Colonic mucosa (tissue), 4 donors: ENCODE data around the gene ZNF189. TPM values are rescaled to one million over a fixed set of nuclear protein-coding genes. Genes with fewer than 3 reads are reported as not detected.
A peak's percentile ranks its signal among the peaks of the same experiment; 100 is the strongest.
"Not testable (repeated sequence)": the region's sequence is repeated elsewhere in the genome, so short reads cannot be mapped to it uniquely, and the experiment has no call there.

Source experiments
- DNase-seq: peaks from one replicate; pipeline ENCODE4 v3.0.0-alpha.2; 2020
- H3K27ac ChIP-seq: fragments of 200-600 bp; one replicate; pipeline ENCODE4 v1.8.0; 2021
- H3K27me3 ChIP-seq: fragments of 200-600 bp; one replicate; pipeline ENCODE4 v1.8.0; 2021
- H3K36me3 ChIP-seq: fragments of 200-600 bp; one replicate; pipeline ENCODE4 v1.8.0; 2021
- H3K4me1 ChIP-seq: fragments of 200-600 bp; one replicate; pipeline ENCODE4 v1.8.0; 2021; ENCODE audit warnings: mild to moderate bottlenecking
- H3K4me3 ChIP-seq: fragments of 200-600 bp; one replicate; pipeline ENCODE4 v1.8.0; 2021
- H3K9ac ChIP-seq, 2 donors: one replicate each; pipeline ENCODE4 v1.7.0; 2013; ENCODE audit warnings: control low read depth in 2 of 2, low read depth in 2 of 2, low read length in 2 of 2
- H3K9me3 ChIP-seq: fragments of 200-600 bp; one replicate; pipeline ENCODE4 v1.8.0; 2021
- intact Hi-C: fragments of 100-400 bp; cut with DNase I; formaldehyde crosslinking; loops from one replicate; pipeline ENCODE4 v1.14.1; 2022
- total RNA-seq, 2 donors: library from RNA; stranded (reverse); fragmentation: NEBNext Ultra II Directional in 1 of 2; extraction: Animal tissue kit (Norgen Biotek cat#: 25700) in 1 of 2; gene quantifications; one replicate each; pipeline ENCODE4 v1.2.1, GENCODE V29; 2021
- TF ChIP-seq, protein P1 (sequence below): fragments of 200-600 bp; IDR thresholded peaks from one replicate; pipeline ENCODE4 v1.8.0; 2022; ENCODE audit warnings: antibody characterized with exemption, mild to moderate bottlenecking
- donor health status: healthy.
- donor health status: DM: no; HTN: no; CAD: no.
- donor health status: DM: no; HTN: no; CAD: no.

ZNF189 gene
- total RNA-seq, 2 donors from 2014 or later: 9.3 to 17.4 TPM

DNA sequence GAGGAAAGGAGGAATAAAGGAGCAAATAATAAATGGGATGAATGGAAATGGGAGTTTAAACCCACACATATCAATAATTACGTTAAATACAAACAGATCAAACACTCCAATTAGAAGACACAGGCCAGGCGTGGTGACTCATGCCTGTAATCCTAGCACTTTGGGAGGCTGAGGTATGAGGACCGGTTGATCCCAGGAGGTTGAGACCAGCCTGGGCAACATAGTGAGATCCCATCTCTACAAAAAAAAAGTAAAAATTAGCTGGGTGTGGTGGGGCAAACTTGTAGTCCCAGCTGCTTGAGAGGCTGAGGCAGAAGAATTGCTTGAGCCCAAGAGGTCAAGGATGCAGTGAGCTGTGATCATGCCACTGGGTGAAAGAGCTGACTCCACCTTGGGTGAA lies 17.5 kb upstream of the ZNF189 start:
- no peak for DNase-seq
- Histone ChIP-seq H3K9ac (no peak overlapping the region), H3K4me1 (no peaks in the 10 kb centered on the region), H3K36me3 (no peaks in the 10 kb centered on the region), H3K27me3 (no peaks in the 10 kb centered on the region), H3K27ac (no peak overlapping the region), H3K4me3 (no peak overlapping the region), H3K9me3 (no peaks in the 10 kb centered on the region)
- intact Hi-C loops: no loop called here
- TF ChIP-seq, protein P1, sequence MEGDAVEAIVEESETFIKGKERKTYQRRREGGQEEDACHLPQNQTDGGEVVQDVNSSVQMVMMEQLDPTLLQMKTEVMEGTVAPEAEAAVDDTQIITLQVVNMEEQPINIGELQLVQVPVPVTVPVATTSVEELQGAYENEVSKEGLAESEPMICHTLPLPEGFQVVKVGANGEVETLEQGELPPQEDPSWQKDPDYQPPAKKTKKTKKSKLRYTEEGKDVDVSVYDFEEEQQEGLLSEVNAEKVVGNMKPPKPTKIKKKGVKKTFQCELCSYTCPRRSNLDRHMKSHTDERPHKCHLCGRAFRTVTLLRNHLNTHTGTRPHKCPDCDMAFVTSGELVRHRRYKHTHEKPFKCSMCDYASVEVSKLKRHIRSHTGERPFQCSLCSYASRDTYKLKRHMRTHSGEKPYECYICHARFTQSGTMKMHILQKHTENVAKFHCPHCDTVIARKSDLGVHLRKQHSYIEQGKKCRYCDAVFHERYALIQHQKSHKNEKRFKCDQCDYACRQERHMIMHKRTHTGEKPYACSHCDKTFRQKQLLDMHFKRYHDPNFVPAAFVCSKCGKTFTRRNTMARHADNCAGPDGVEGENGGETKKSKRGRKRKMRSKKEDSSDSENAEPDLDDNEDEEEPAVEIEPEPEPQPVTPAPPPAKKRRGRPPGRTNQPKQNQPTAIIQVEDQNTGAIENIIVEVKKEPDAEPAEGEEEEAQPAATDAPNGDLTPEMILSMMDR: no peak

DNA sequence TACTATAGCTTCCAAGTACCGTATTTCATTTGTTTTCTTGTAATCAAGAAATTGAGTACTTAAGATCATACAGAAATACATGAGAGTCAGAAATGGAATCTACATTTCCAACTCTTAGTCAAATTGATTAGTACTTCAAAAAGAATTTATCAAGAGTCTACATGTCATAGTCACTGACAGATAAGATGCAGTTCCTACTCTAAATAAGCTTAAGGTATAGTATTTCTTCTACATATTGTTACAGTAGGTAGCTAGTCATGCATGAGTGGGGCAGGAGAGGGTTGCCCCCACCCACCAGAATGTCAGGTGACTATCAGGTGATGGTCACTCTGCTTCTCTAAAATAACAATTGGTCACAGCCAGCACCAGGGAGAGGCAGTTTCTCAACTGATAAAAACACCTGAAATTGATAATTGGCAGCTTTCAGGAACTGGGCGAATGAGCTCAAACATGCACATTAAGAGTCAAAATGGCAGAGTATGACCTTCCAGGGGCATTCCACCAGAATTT lies 16.8 kb upstream of the ZNF189 start:
- intact Hi-C loops: no loop called here
- Histone ChIP-seq H3K9ac (no peak overlapping the region), H3K27me3 (no peaks in the 10 kb centered on the region), H3K27ac (no peak overlapping the region), H3K4me3 (no peak overlapping the region), H3K9me3 (no peaks in the 10 kb centered on the region), H3K36me3 (no peaks in the 10 kb centered on the region), H3K4me1 (no peaks in the 10 kb centered on the region)
- DNase-seq: no peak
- TF ChIP-seq, protein P1: no peak

DNA sequence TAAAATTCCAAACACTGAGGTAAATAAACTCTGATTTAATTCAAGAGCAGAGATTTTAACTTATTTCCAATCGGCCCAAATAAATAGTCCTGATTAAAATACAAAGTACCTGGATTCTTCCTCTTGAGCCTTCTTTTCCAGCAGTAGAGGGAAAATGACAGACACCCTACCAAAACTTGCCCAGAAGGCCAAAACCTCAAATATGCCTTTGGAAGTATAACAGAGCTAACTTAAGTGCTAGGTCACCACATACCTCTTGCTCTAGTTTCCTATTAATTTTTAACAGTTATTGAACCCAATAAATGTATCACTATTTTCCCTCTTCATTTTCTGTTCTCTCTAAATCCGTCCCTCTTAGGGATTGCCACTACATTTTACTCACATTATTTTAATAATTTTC lies 15.3 kb upstream of the ZNF189 start:
- Histone ChIP-seq H3K27ac (no peak overlapping the region), H3K4me1 (no peaks in the 10 kb centered on the region), H3K9ac (no peak overlapping the region), H3K27me3 (no peaks in the 10 kb centered on the region), H3K4me3 (no peak overlapping the region), H3K9me3 (no peaks in the 10 kb centered on the region), H3K36me3 (no peaks in the 10 kb centered on the region)
- TF ChIP-seq, protein P1: no peak
- no peak for DNase-seq
- intact Hi-C loops: no loop called here

DNA sequence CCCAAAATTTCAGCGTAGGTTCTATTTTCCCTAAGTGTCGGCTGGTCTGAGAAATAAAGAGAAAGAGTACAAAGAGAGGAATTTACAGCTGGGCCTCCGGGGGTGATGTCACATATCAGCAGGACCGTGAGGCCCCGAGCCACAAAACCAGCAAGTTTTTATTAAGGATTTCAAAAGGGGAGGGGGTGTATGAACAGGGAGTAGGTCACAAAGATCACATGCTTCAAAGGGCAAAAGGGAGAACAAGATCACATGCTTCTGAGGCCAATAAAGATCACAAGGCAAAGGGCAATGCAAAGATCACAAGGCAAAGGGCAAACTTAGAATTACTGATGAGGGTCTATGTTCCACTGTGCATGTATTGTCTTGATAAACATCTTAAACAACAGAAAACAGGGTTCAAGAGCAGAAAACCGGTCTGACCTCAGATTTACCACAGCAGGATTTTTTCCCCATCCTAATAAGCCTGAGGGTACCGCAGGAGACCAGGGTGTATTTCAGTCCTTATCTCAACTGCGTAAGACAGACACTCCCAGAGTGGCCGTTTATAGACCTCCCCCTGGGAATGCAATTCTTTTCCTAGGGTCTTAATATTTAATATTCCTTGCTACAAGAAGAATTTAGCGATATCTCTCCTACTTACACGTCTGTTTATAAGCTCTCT lies 13.6 kb upstream of the ZNF189 start, which contains the start of gene BAAT:
TSS of gene BAAT (minus strand) at position 134 of the 664 bp plus-strand sequence. CDS start 13,602 bp downstream, outside the sequence.
- not testable (repeated sequence) for H3K36me3 ChIP-seq, H3K9ac ChIP-seq, H3K9me3 ChIP-seq, H3K4me1 ChIP-seq, H3K27ac ChIP-seq, H3K27me3 ChIP-seq, DNase-seq, H3K4me3 ChIP-seq
- intact Hi-C loops: loop anchor here (5.0 kb wide), 2 partner anchors 73 to 268 kb away; no protein-coding TSS in a partner anchor

DNA sequence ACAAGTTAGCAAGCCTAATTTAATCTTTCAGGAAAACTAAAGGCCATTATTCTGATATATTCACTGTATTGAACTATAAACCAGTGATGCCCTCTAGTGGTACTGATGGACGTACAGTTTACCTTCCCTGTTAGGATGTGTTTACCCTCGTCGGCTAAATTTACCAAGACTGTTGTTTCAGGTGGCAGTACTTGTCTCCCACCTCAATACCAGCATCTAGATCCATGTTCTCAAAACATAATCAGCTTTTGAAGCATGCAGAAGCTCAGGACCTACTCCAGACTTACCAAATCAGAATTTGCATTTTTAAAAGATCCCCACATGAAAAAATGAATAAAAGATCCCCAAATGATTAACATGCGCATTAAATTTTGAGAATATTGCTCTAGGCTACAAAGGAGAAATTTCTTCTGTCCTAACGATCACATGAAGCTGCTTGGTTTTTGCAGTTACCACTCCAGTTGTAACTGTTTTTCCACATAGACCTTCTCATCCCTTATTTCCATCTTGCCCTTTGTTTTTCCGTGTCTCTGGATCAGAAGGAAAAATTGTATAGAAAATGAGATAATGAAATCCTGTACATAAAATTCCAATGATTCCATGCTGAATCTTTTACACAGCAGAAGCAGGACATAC lies 10.7 kb upstream of the ZNF189 start:
- TF ChIP-seq, protein P1: peak; percentile 38
- no peaks in the 10 kb centered on the region for H3K4me1 ChIP-seq
- intact Hi-C loops: loop anchor here (5.0 kb wide), 2 partner anchors 76 to 271 kb away; no protein-coding TSS in a partner anchor
- no peak overlapping the region for H3K27ac ChIP-seq
- no peaks in the 10 kb centered on the region for H3K9me3 ChIP-seq
- H3K9ac ChIP-seq: no peak overlapping the region
- H3K36me3 ChIP-seq: no peaks in the 10 kb centered on the region
- H3K4me3 ChIP-seq: no peak overlapping the region
- no peaks in the 10 kb centered on the region for H3K27me3 ChIP-seq
- peak; percentile 26 for DNase-seq

DNA sequence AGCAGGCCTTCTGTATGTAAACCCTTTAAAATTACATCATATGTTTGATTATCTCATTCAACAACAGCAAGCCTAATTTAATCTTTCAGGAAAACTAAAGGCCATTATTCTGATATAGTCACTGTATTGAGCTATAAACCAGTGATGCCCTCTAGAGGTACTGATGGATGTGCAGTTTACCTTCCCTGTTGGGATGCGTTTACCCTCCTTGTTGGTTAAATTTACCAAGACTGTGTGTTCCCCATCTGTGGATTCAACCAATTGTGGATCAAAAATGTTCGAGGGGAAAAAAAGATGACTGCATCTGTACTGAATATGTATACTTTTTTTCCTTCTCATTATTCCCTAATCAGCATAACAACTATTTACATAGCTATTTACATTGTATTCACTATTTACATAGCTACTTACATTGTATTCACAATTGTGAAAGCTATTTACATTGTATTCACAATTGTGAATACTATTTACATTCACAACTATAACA lies 10.1 kb upstream of the ZNF189 start:
- no peak overlapping the region for H3K4me3 ChIP-seq
- intact Hi-C loops: loop anchor here (5.0 kb wide), 2 partner anchors 76 to 271 kb away; no protein-coding TSS in a partner anchor
- no peaks in the 10 kb centered on the region for H3K4me1 ChIP-seq
- no peak for DNase-seq
- TF ChIP-seq, protein P1: no peak
- no peak overlapping the region for H3K9ac ChIP-seq
- H3K27me3 ChIP-seq: no peaks in the 10 kb centered on the region
- no peak overlapping the region for H3K27ac ChIP-seq
- H3K36me3 ChIP-seq: no peaks in the 10 kb centered on the region
- H3K9me3 ChIP-seq: no peaks in the 10 kb centered on the region
